Measurements from ENCODE around the gene EXD2. TPM values are rescaled to one million over a fixed set of nuclear protein-coding genes. Genes with fewer than 3 reads are reported as not detected.

EXD2 gene
- total RNA-seq, 1 donor from 2014 or later = 31.2 TPM

GRCh38 chr14:69232388-69232787 is 41.1 kb downstream of the EXD2 start:
- no peak for TF ChIP-seq CTCF (IDR thresholded peaks at IDR 0.05; ENCODE audit: partially characterized antibody, unreplicated experiment)
- Mint-ChIP-seq H3K27me3 (ENCODE audit: unreplicated experiment) (no peaks in the 10 kb centered on the region), H3K4me3 (ENCODE audit: unreplicated experiment) (no peak overlapping the region), H3K9me3 (ENCODE audit: unreplicated experiment) (peaks cover 1% of the 10 kb centered on the region), H3K27ac (ENCODE audit: unreplicated experiment) (no peak overlapping the region), H3K4me1 (ENCODE audit: low read depth, unreplicated experiment) (peaks cover 6% of the 10 kb centered on the region), H3K36me3 (ENCODE audit: unreplicated experiment) (peaks cover 12% of the 10 kb centered on the region)
- no peak for DNase-seq

- no peak for TF ChIP-seq CTCF (IDR thresholded peaks at IDR 0.05; ENCODE audit: partially characterized antibody, unreplicated experiment)
- Mint-ChIP-seq H3K4me1 (ENCODE audit: low read depth, unreplicated experiment) (peaks cover 6% of the 10 kb centered on the region), H3K9me3 (ENCODE audit: unreplicated experiment) (peaks cover 1% of the 10 kb centered on the region), H3K4me3 (ENCODE audit: unreplicated experiment) (no peak overlapping the region), H3K36me3 (ENCODE audit: unreplicated experiment) (peaks cover 12% of the 10 kb centered on the region), H3K27ac (ENCODE audit: unreplicated experiment) (no peak overlapping the region), H3K27me3 (ENCODE audit: unreplicated experiment) (no peaks in the 10 kb centered on the region)
- no peak for DNase-seq
Measured at GRCh38 chr14:69234106-69234505, 42.8 kb downstream of the EXD2 start.

- no peaks in the 10 kb centered on the region for H3K9me3 Mint-ChIP-seq (ENCODE audit: unreplicated experiment)
- H3K4me1 Mint-ChIP-seq (ENCODE audit: low read depth, unreplicated experiment) = peaks cover 6% of the 10 kb centered on the region
- H3K27ac Mint-ChIP-seq (ENCODE audit: unreplicated experiment) = no peak overlapping the region
- H3K4me3 Mint-ChIP-seq (ENCODE audit: unreplicated experiment) = no peak overlapping the region
- DNase-seq = no peak
- H3K36me3 Mint-ChIP-seq (ENCODE audit: unreplicated experiment) = peaks cover 12% of the 10 kb centered on the region
- no peak for TF ChIP-seq CTCF (IDR thresholded peaks at IDR 0.05; ENCODE audit: partially characterized antibody, unreplicated experiment)
- no peaks in the 10 kb centered on the region for H3K27me3 Mint-ChIP-seq (ENCODE audit: unreplicated experiment)
Measured at GRCh38 chr14:69235708-69236107, 44.4 kb downstream of the EXD2 start.

- no peak overlapping the region for H3K4me3 Mint-ChIP-seq (ENCODE audit: unreplicated experiment)
- DNase-seq = no peak
- H3K36me3 Mint-ChIP-seq (ENCODE audit: unreplicated experiment) = peaks cover 12% of the 10 kb centered on the region
Measured at GRCh38 chr14:69237142-69237541, 45.8 kb downstream of the EXD2 start.

GRCh38 chr14:69237584-69237983 is 46.3 kb downstream of the EXD2 start:
- Mint-ChIP-seq H3K4me1 (ENCODE audit: low read depth, unreplicated experiment) (peaks cover 6% of the 10 kb centered on the region), H3K4me3 (ENCODE audit: unreplicated experiment) (no peak overlapping the region), H3K27ac (ENCODE audit: unreplicated experiment) (no peak overlapping the region), H3K27me3 (ENCODE audit: unreplicated experiment) (no peaks in the 10 kb centered on the region), H3K9me3 (ENCODE audit: unreplicated experiment) (no peaks in the 10 kb centered on the region), H3K36me3 (ENCODE audit: unreplicated experiment) (peaks cover 12% of the 10 kb centered on the region)
- no peak for TF ChIP-seq CTCF (IDR thresholded peaks at IDR 0.05; ENCODE audit: partially characterized antibody, unreplicated experiment)
- no peak for DNase-seq

More at GRCh38 chr14:69237142-69237541, 45.8 kb downstream of the EXD2 start:
- no peak for TF ChIP-seq CTCF (IDR thresholded peaks at IDR 0.05; ENCODE audit: partially characterized antibody, unreplicated experiment)
- Mint-ChIP-seq H3K9me3 (ENCODE audit: unreplicated experiment) (no peaks in the 10 kb centered on the region), H3K27ac (ENCODE audit: unreplicated experiment) (no peak overlapping the region), H3K27me3 (ENCODE audit: unreplicated experiment) (no peaks in the 10 kb centered on the region), H3K4me1 (ENCODE audit: low read depth, unreplicated experiment) (peaks cover 6% of the 10 kb centered on the region)

All from glutamatergic neuron (in vitro differentiated cells).